ENCODE results near the gene CUEDC1.
"Not testable (repeated sequence)": the region's sequence is repeated elsewhere in the genome, so short reads cannot be mapped to it uniquely, and the experiment has no call there.

Gene CUEDC1

GRCh38 chr17:57849163-57849873 is 105.9 kb downstream of the CUEDC1 start:
- peak overlapping the region; percentile 99 for H3K4me3 ChIP-seq (ENCODE audit: low read depth, low read length)

GRCh38 chr17:57846056-57846945 is 108.9 kb downstream of the CUEDC1 start:
- H3K4me3 ChIP-seq (ENCODE audit: low read depth, low read length) = not testable (repeated sequence)

- no peak overlapping the region for H3K4me3 ChIP-seq (ENCODE audit: low read depth, low read length)
These were observed 112.9 kb downstream of the CUEDC1 start for GRCh38 chr17:57842280-57842679.

- no peak overlapping the region for H3K4me3 ChIP-seq (ENCODE audit: low read depth, low read length)
These were observed 115.7 kb downstream of the CUEDC1 start for GRCh38 chr17:57839571-57839923.

GRCh38 chr17:57838857-57839570 is 116.2 kb downstream of the CUEDC1 start:
- no peak overlapping the region for H3K4me3 ChIP-seq (ENCODE audit: low read depth, low read length)

- no peak overlapping the region for H3K4me3 ChIP-seq (ENCODE audit: low read depth, low read length)
These were observed 116.8 kb downstream of the CUEDC1 start for GRCh38 chr17:57838453-57838852.

GRCh38 chr17:57835333-57835900 is 119.8 kb downstream of the CUEDC1 start:
- H3K4me3 ChIP-seq (ENCODE audit: low read depth, low read length) = no peak overlapping the region

GRCh38 chr17:57834146-57834741 is 121.0 kb downstream of the CUEDC1 start:
- no peak overlapping the region for H3K4me3 ChIP-seq (ENCODE audit: low read depth, low read length)

- peak overlapping the region; percentile 8 for H3K4me3 ChIP-seq (ENCODE audit: low read depth, low read length)
These were observed 121.9 kb downstream of the CUEDC1 start for GRCh38 chr17:57833179-57833939.

GRCh38 chr17:57832314-57833178 is 122.7 kb downstream of the CUEDC1 start:
- peak overlapping the region; percentile 8 for H3K4me3 ChIP-seq (ENCODE audit: low read depth, low read length)

- no peak overlapping the region for H3K4me3 ChIP-seq (ENCODE audit: low read depth, low read length)
These were observed 124.3 kb downstream of the CUEDC1 start for GRCh38 chr17:57830880-57831279.

GRCh38 chr17:57823469-57824401 is 131.5 kb downstream of the CUEDC1 start:
- no peak overlapping the region for H3K4me3 ChIP-seq (ENCODE audit: low read depth, low read length)

GRCh38 chr17:57819867-57820266 is 135.3 kb downstream of the CUEDC1 start:
- H3K4me3 ChIP-seq (ENCODE audit: low read depth, low read length) = no peak overlapping the region

- no peak overlapping the region for H3K4me3 ChIP-seq (ENCODE audit: low read depth, low read length)
These were observed 135.9 kb downstream of the CUEDC1 start for GRCh38 chr17:57819285-57819684.

GRCh38 chr17:57818066-57818465 is 137.1 kb downstream of the CUEDC1 start:
- H3K4me3 ChIP-seq (ENCODE audit: low read depth, low read length) = no peak overlapping the region

GRCh38 chr17:57817299-57817698 is 137.9 kb downstream of the CUEDC1 start:
- H3K4me3 ChIP-seq (ENCODE audit: low read depth, low read length) = no peak overlapping the region

- H3K4me3 ChIP-seq (ENCODE audit: low read depth, low read length) = no peak overlapping the region
These were observed 140.8 kb downstream of the CUEDC1 start for GRCh38 chr17:57814421-57814820.

GRCh38 chr17:57811638-57812280 is 143.5 kb downstream of the CUEDC1 start:
- H3K4me3 ChIP-seq (ENCODE audit: low read depth, low read length) = no peak overlapping the region

All from iPS-11a (cell line).